ENCODE data around the gene PTGFRN.

The PTGFRN gene

DNA sequence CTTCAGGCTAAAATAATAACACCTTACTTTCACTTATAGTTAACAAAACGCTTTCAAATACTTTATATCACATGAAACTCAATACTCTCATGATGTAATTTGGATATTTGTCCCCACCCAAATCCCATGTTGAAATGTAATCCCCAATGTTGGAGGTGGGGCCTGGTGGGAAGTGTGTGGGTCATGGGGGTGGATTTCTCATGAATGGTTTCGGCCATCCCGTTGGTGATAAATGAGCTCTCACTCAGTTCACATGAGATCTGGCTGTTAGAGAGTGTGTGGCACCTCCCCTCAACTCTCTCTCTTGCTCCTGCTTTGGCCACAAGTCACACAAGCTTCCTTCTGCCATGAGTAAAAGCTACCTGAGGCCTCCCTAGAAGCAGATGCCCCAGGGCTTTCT, 22.5 kb upstream of the PTGFRN start:
- in situ Hi-C loops (cut with MboI; ENCODE audit: low sequenced_read_pairs): no loop called here

DNA sequence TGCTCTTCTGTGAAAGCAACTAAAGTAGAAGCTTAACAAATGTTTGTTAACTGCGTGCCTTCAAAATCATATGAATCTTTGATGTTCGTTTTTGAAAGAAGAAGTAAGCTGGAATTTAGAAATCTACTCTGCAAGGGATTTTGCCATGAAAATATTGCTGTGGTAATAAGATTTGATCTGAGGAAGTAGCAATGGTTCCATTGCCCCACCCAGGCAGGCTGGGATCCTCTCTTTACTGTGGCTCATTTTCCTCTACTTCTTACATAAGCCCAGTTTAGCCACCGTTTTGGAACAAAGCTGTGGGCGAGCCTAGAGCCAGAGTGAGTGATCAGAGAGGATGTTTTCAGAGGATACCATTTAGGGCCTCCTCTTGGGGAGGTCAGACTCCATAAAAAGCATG, 20.3 kb upstream of the PTGFRN start:
- in situ Hi-C loops (cut with MboI; ENCODE audit: low sequenced_read_pairs): no loop called here

DNA sequence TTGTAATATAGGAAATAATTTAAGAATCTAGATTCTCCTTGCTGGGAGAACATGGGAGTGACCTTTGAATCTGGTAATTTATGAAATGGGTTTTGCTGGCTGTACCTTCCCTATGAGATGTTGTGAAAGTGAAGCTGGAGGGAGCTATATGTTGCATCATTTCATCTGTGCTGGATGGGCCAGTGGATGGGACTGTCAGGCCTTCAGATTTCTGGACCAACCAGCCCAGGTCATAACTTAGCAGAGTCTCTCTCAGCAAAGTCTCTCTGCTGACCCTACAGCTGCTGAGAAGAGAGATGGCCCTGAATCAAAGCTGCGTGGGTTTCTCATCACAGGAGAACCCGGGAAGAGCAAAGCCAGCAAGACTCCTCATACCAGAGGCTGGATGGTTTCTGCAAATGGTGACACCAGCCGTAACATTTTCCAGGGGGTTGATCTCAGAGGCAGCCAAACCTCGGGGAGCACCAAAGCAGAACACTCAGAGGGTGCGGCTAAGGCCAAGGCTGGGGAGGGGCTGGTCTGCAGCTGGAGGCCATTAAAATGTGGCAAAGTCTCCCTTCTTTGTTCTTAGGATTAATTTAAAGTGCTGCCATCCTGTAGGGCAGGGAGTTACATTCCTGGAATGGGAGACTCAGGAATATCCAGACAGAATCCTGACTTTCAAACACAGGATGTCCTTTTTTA, 18.2 kb upstream of the PTGFRN start:
- in situ Hi-C loops (cut with MboI; ENCODE audit: low sequenced_read_pairs): no loop called here

DNA sequence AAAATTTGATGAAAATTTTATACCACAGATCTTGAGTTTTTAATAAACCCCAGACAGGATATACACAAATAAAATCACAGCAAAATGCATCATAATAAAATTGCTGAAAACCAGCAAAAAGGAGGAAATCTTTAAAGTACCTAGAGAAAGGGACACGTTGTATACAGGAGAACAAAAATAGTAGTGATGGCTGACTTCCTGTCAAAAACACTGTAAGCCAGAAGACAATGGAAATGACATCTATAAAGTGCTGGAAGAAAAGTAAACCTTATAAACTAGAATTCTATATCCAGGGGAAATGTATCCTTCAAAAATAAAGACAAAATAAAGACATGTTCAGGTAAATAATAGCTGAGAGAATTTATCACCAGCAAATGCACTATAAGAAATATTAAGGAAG, 14.6 kb upstream of the PTGFRN start:
- in situ Hi-C loops (cut with MboI; ENCODE audit: low sequenced_read_pairs): no loop called here

DNA sequence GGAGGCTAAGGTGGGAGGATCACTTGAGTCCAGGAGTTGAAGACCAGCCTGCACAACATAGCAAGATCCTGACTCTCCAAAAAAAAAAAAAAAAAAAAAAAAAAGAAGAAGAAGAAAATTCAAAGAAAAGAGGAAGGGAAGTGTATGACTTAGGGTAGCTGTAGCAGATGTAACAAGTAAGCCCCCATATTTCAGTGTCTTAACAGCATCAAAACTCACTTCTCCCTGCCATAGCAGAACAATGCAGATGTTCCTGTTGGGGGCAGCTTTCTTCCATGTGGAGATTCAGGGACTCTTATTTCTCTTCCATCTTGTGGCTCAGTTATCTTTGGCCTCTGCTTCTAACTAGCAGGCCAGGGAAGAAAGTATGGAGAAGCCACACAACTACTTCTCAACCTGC, 10.2 kb upstream of the PTGFRN start:
- in situ Hi-C loops (cut with MboI; ENCODE audit: low sequenced_read_pairs): no loop called here

DNA sequence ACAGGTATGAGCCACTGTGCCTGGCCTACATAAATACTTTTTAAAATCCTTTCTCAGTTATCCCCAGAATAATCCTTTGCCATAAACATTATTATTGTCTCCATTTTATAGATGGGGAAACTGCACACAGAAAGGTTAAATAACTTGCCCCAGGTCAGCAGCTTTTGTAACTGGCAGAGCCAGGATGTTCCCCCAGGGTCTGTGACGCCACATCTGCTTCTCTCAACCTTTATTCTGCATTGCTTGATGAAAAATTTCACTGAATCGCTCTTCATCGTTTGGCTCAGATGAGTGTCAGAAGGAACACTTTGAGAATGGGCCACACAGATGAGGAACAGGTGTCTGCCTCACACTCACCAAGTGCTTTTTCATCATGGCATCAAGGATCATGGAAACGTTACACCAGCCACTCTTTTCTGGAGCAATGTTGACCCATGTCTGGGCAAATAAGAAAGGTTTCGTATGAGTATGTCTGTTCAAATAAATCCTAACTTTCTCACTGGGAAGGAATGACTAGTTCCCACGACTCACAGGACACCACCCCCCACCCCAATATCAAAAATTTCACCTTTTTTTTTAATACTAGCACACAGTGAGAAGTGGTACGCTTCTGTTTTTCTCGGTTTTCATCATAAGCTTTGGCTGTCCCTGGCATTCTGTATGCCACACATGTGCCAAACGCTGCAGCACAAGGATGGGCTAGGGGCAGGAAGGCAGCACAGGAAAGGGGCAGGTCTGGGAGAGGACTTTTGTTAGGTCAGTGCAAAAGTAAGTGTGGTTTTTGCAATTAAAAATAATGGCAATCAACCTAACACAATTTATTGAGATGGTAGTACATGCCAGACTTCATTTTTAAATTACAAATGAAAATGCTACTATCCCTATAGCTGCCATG, 9.0 kb upstream of the PTGFRN start:
- in situ Hi-C loops (cut with MboI; ENCODE audit: low sequenced_read_pairs): no loop called here

DNA sequence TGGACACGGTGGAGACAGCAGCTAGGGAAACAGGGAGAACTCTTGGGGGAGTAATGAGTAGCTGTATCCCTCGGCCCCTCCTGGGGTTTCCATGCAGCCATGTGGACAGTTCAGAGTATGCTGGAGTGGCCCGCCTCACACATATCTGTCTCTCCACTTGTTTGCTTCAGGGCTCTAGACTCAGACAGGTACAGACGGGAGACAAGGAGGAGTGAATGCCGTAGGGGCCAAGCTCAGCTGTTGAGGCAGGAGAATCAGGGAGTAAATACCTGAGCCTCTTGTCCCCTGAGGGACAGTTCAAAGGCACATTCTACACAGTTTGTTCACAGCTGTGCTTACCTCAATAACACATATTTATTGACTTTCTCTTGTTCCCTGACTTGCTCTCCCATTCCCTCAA, 7.7 kb upstream of the PTGFRN start:
- in situ Hi-C loops (cut with MboI; ENCODE audit: low sequenced_read_pairs): no loop called here

DNA sequence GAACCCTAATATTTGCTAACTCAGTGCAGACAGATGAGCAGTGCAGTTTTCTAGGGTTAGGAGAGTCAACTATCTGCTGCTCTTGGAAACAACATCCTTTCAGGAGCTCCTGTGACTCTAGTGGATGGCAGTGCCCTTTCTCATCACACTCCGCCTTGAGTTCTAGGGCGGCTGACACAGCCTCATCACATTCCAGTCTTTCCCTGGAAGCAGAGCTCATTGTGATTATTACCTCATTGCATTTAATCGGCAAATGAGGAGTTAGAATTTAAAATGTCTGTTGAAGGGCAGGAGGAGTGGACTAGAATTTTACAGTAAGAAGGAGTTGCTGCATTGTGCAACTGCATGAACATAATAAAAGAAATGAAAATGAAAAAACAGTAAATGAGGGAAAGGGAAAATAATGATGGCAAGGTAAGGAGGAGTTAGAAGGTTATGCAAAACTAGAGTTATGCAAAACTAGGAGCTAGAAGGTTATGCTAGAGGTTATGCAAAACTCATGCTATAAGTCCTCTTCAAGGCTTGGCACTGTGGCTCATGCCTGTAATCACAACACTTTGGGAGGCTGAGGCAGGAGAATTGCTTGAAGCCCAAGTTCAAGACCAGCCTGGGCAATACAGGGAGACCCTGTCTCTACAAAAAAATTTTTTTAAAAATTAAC, 6.9 kb upstream of the PTGFRN start:
- in situ Hi-C loops (cut with MboI; ENCODE audit: low sequenced_read_pairs): no loop called here

DNA sequence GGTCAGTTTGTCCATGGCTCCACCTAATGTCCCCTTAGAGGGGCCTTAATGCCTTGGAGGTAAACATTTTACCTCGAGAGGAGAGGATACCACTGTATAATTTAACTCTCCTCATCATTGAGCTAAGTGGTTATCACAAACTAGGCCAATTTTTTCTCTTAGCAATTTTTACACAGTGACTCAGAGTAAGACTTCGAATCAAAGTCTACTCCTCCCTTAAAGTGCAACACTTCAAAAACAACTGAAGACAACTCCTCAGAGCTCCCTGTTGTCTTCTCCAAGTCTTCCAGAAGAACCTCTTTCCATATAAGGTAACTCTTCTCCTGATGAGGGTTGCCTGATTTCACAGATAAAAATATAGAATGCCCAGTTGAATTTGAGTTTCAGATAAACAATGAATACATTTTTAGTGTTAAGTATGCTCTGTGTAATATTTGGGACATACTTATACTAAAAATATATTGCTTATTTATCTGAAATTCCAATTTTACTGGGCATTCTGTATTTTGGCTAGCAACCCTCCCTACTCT, 4.9 kb upstream of the PTGFRN start:
- in situ Hi-C loops (cut with MboI; ENCODE audit: low sequenced_read_pairs): no loop called here

DNA sequence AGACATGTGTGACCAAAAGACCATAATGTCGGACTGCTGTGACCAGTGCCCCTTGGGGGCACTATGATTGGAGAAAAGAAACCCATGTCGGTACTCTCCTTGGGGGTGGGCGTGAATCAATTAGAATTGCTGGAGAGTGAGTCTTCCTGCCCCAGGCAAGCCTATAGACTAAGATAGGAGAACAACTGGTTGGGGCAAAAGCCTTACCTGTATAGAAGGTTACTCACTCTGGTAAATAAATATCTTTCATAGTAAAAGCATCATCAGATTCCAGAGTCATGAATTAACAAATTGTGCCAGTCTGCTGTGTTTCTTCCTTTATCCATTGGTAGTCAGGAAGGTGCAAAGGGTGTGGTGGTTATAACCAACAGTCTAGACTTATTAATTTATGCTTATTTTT, 2.9 kb upstream of the PTGFRN start:
- in situ Hi-C loops (cut with MboI; ENCODE audit: low sequenced_read_pairs): no loop called here

DNA sequence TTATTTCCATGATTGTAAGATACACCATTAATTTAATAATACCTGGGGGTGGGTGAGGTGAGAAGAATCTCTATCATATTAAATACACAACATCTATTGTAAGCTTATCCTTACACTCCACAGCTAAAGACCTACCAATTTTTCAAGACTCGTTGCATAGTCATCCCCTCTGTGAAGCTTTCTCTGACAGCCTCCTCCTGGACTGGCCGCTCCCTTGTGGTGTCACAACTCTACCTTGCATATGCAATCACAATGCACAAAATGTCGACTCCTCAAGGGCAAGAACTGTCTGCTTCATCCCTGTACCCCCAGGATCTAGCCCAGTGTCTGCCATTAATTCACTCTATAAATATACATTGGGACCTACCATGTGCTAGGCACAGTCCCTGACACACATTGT, 2.4 kb upstream of the PTGFRN start:
- in situ Hi-C loops (cut with MboI; ENCODE audit: low sequenced_read_pairs): no loop called here

DNA sequence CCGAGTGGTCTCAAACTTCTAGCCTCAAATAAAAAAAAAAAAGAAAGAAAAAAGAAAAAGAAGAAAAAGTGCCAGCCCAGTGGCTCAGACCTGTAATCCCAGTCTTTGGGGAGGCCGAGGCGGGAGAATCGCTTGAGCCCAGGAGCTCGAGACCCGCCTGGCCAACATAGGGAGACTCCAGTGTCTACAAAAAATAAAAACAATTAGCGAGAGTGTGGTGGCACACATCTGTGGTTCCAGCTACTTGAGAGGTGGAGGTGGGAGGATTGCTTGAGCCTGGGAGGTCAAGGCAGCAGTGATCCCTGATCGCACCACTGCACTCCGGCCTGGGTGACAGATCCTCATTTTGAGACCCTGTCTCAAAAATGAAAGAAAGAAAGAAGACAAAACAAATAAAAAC, 1.4 kb upstream of the PTGFRN start:
- in situ Hi-C loops (cut with MboI; ENCODE audit: low sequenced_read_pairs): no loop called here

DNA sequence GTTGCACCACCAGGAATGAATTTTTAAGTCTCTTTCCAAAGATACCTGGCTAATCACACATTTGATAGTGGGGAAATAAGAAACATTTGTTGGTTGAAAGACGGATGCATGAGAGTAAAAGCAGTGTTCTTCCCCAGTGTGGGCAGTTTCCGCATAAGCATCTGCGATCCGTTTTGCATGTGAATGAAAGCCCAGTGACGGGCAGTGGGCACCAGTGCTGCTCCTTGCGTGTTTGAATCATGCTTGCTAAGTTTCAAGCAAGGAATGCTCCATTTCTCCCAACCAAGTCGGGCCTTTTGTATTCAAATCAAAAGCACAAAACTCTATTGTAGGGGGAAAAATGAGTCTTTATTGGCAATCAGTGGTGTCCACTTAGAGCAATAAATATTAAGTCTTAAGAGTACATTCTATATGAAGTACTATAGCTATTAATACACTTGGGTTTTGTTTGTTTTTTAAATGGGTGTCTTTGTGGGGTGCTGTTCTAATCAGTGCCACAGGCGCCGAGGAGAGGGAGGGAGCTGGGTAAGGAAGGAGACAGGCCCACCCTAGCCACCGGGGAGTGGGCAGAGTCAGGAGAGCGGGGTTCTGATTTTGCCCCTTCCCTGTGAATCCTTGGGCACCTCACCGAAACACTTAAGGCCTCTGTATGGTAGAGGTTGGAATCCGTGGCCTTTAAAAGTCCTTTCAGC, 750 bp upstream of the PTGFRN start:
- in situ Hi-C loops (cut with MboI; ENCODE audit: low sequenced_read_pairs): no loop called here

DNA sequence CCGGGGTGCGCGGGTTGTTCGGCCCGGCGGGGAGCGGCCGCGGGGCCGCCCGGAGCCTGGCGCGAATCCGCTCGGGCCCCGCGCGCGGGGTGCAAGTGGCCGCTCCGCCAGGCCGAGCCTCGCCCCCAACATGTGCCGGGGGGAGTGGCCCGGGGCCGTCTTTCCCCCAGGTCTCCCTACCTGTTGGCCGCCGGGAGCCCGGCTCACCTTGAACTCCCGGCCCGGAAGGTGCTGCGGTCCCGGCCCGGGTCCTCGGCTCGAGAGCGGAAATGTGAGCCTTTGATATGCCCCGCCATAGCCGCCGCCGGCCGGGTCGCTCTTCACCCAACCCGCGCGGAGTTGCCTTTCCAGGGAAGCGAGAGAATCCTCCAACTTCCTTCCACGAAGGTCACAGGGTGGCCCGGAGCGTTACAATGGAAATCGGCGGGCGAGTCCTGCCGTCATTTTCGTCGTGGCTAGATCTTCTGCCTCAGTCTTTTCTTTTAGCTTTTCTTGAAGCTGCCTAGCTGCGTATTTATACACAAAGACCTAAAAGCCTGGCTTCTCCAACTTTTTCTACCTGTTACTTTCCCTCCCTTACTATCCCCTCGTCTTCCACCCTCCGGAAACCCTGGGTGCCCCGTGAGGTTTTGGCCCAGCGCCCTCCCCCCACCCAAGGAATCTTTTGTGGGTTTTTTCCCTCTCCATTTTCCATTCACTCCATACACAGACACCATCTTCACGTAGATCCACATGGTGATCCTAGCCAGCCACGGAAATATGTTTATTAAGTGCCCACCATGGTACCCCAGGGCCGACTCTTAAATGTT, 867 bp downstream of the PTGFRN start:
- in situ Hi-C loops (cut with MboI; ENCODE audit: low sequenced_read_pairs): no loop called here

DNA sequence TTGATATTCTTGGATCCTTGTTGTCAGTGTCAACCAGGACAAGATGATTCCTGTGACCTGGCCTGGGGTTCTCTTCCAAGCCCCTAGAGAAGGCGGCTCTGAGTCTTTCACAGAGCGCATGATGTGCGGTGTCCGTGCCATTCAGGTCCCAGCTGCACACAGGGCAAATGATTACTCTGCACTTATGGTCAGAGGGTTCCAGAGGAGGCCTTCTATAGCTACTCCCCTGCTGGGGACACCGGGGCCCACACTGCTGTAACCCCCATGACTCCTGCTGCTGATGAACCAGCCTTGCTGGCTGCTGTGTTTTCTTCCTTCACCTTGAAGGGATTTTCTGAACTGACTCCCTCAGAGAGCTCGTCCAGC, 1.5 kb downstream of the PTGFRN start:
- in situ Hi-C loops (cut with MboI; ENCODE audit: low sequenced_read_pairs): no loop called here

DNA sequence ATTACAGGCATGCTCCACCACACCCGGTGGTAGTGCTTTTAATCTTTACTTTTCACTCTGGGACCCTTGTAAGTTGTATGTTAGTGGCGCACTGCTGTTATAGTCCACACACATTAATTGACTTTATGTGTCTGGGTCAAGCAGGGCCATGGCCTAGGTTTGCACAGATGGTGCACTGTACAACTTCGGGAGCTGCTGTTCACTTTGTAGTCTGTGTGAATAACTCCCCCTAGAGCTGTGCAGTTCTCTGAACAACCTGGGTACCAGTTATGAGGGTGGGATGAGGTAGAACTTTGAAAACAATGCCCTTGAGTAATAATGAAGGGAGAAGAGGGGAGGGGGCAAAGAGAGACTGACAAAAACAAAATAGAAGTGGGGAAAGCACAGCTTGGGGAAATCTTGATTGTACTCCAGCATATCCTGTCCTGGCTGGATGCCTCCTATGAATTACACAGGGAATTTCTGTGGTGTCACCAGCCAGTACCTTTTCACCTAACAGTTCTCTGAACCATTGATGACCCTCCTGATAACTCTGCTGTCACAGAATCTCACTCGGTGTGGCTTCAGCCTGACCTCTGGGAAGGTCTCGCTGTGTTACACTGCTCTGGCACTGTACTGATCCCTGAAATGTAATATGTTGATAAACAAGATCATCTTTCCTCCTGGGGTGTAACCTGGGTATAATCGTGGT, 2.2 kb downstream of the PTGFRN start:
- in situ Hi-C loops (cut with MboI; ENCODE audit: low sequenced_read_pairs): no loop called here

DNA sequence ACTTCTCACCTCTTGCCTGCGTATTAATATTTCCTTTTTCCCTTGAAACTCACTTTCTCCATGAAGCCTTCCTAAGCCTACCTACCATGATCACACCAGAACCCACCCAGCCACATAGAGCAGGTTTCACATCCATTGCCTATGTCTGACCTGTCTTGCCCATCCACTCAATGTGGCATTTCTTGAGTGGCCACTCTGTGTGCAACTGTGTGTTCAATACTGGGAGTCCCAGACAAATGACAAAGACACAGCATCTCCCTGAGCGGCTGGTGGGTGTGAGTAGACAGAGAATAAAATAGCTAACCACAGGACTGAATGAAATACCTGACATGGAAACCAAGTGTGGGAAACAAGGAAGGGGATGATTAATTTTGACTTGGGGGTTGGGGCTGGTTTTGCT, 3.1 kb downstream of the PTGFRN start:
- in situ Hi-C loops (cut with MboI; ENCODE audit: low sequenced_read_pairs): no loop called here

DNA sequence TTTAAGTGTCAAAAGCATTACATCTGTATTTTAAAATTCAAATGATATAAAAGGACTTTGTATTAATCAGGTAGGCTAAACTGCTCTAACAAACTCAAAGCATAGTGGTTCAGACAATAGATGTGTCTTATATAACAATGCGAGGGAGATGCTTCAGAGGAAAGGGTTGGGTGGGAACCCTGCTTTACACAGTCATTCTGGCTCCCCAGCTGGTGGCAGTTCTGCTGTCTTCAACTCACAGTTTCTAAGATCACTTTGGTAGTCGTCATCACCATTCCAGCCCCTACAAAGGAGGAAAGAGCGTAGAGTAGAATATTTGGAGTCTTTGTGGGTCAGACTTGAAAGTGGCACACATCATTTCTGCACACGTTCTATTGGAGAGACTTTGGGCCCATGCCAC, 4.2 kb downstream of the PTGFRN start:
- in situ Hi-C loops (cut with MboI; ENCODE audit: low sequenced_read_pairs): no loop called here

DNA sequence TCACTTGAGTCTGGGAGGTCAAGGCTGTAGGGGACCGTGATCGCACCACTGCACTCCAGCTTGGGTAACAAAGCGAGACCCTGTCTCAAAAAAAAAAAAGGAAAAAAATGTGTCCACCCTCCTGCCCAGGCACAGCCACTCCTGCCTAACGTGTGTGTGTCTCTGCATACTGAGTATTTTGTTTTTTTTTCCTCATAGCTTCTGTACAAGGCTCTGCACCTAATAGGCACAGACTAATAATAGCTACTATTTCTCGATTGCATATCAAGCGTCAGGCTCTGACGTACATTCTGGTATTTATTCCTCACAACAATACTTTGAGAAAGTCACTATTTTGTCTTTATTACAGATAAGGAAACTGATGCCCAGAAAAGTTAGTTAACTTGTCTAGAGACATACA, 5.0 kb downstream of the PTGFRN start:
- in situ Hi-C loops (cut with MboI; ENCODE audit: low sequenced_read_pairs): no loop called here

Measured in HL-60/S4 (cell line).